HEK293 (cell line): Measurements from ENCODE around the gene ALOX5AP.

Source experiments
- CTCF ChIA-PET: fragments of 350-600 bp; formaldehyde crosslinking; extraction: SDS; loops from one replicate; lab custom pipeline; 2021; ENCODE audit warnings: antibody characterized with exemption; lab: Yijun Ruan, JAX
- POLR2A ChIA-PET: fragments of 300-600 bp; formaldehyde crosslinking; extraction: SDS; loops from one replicate; lab custom pipeline; 2020; ENCODE audit warnings: antibody characterized with exemption, inconsistent platforms; lab: Yijun Ruan, JAX
- H3K27ac ChIP-seq: fragments of 200-500 bp; sonication (Bioruptor generic); 2 replicates; pipeline ENCODE4 v1.5.1; 2014; ENCODE audit warnings: low read depth, low read length, control low read depth, inconsistent platforms; ENCODE audit errors: extremely low read depth
- H3K36me3 ChIP-seq, 2 experiments: fragments of 200-500 bp in 1 of 2; sonication (Bioruptor generic) in 1 of 2; 1 replicate in 1 of 2; 2 replicates in 1 of 2; pipeline ENCODE4 v1.5.1; 2014 to 2017; ENCODE audit warnings: inconsistent platforms in 2 of 2, low read length in 2 of 2; ENCODE audit not compliant: control insufficient read depth in 2 of 2, insufficient read depth in 1 of 2
- H3K4me1 ChIP-seq: fragments of 200-500 bp; sonication (Bioruptor generic); 2 replicates; pipeline ENCODE4 v1.5.1; 2014; ENCODE audit warnings: mild to moderate bottlenecking, low read length, inconsistent platforms; ENCODE audit not compliant: control insufficient read depth, insufficient read depth
- H3K4me3 ChIP-seq: 2 replicates; pipeline ENCODE4 v1.5.1; 2011; ENCODE audit warnings: low read depth, mild to moderate bottlenecking, control low read depth, low read length, moderate library complexity
- H3K9me3 ChIP-seq: fragments of 200-500 bp; sonication (Bioruptor generic); 2 replicates; pipeline ENCODE4 v1.5.1; 2014; ENCODE audit warnings: low read depth, low read length, inconsistent platforms; ENCODE audit not compliant: control insufficient read depth, insufficient read depth
- AEBP2 ChIP-seq: fragments of 450-650 bp; formaldehyde crosslinking; IDR thresholded peaks from 2 replicates; pipeline ENCODE4 v1.5.1; 2016; ENCODE audit warnings: missing biosample characterization, missing genetic modification characterization, borderline replicate concordance
- CTCF ChIP-seq: fragments of 450-650 bp; formaldehyde crosslinking; IDR thresholded peaks from 2 replicates; pipeline ENCODE4 v1.5.1; 2016; ENCODE audit warnings: missing biosample characterization, missing genetic modification characterization
- HOXC10 ChIP-seq: sonication (generic); formaldehyde crosslinking; IDR thresholded peaks from 2 replicates; pipeline ENCODE4 v1.8.1; 2023; ENCODE audit warnings: mild to moderate bottlenecking, missing genetic modification reagents
- KLF16 ChIP-seq: fragments of 450-650 bp; formaldehyde crosslinking; IDR thresholded peaks from 2 replicates; pipeline ENCODE4 v1.5.1; 2017; ENCODE audit warnings: missing biosample characterization, missing genetic modification characterization
- SALL2 ChIP-seq: fragments of 450-650 bp; formaldehyde crosslinking; IDR thresholded peaks from 2 replicates; pipeline ENCODE4 v1.5.0; 2017; ENCODE audit warnings: missing biosample characterization, mild to moderate bottlenecking, missing genetic modification characterization, borderline replicate concordance
- SP2 ChIP-seq: fragments of 450-650 bp; formaldehyde crosslinking; IDR thresholded peaks from 2 replicates; pipeline ENCODE4 v1.5.1; 2016; ENCODE audit warnings: missing biosample characterization, missing genetic modification characterization
- TRIM28 ChIP-seq: IDR thresholded peaks from 2 replicates; pipeline ENCODE4 v1.6.1; 2011; ENCODE audit warnings: low read length, control low read depth, borderline replicate concordance
- YY1 ChIP-seq: fragments of 450-650 bp; formaldehyde crosslinking; IDR thresholded peaks from 2 replicates; pipeline ENCODE4 v1.5.1; 2018; ENCODE audit warnings: missing biosample characterization, missing genetic modification characterization
- ZBTB6 ChIP-seq: fragments of 450-650 bp; formaldehyde crosslinking; IDR thresholded peaks from 2 replicates; pipeline ENCODE4 v1.5.1; 2017; ENCODE audit warnings: missing biosample characterization, missing genetic modification characterization
- ZBTB7A ChIP-seq: fragments of 450-650 bp; formaldehyde crosslinking; IDR thresholded peaks from 2 replicates; pipeline ENCODE4 v1.5.1; 2016; ENCODE audit warnings: low read depth, missing biosample characterization, missing genetic modification characterization
- ZFP3 ChIP-seq: fragments of 450-650 bp; formaldehyde crosslinking; IDR thresholded peaks from 2 replicates; pipeline ENCODE4 v1.5.1; 2016; ENCODE audit warnings: low read depth, missing biosample characterization, missing genetic modification characterization
- ZNF132 ChIP-seq: fragments of 450-650 bp; formaldehyde crosslinking; IDR thresholded peaks from 2 replicates; pipeline ENCODE4 v1.5.1; 2017; ENCODE audit warnings: missing biosample characterization, missing genetic modification characterization, borderline replicate concordance
- ZNF157 ChIP-seq: fragments of 450-650 bp; formaldehyde crosslinking; IDR thresholded peaks from 2 replicates; pipeline ENCODE4 v1.5.1; 2016; ENCODE audit warnings: missing biosample characterization, missing genetic modification characterization
- ZNF221 ChIP-seq: fragments of 450-650 bp; formaldehyde crosslinking; IDR thresholded peaks from 2 replicates; pipeline ENCODE4 v1.5.1; 2017; ENCODE audit warnings: missing biosample characterization, missing genetic modification characterization, borderline replicate concordance
- ZNF362 ChIP-seq: fragments of 450-650 bp; formaldehyde crosslinking; IDR thresholded peaks from 2 replicates; pipeline ENCODE4 v1.5.1; 2016; ENCODE audit warnings: missing biosample characterization, missing genetic modification characterization
- ZNF394 ChIP-seq: fragments of 450-650 bp; formaldehyde crosslinking; IDR thresholded peaks from 2 replicates; pipeline ENCODE4 v1.5.1; 2016; ENCODE audit warnings: missing biosample characterization, missing genetic modification characterization, mild to moderate bottlenecking, moderate library complexity, borderline replicate concordance
- ZNF404 ChIP-seq: fragments of 450-650 bp; formaldehyde crosslinking; IDR thresholded peaks from 2 replicates; pipeline ENCODE4 v1.5.1; 2017; ENCODE audit warnings: missing biosample characterization, missing genetic modification characterization
- ZNF423 ChIP-seq: fragments of 450-650 bp; formaldehyde crosslinking; IDR thresholded peaks from 2 replicates; pipeline ENCODE4 v1.5.1; 2016; ENCODE audit warnings: missing biosample characterization, missing genetic modification characterization
- ZNF513 ChIP-seq: fragments of 450-650 bp; IDR thresholded peaks from 2 replicates; pipeline ENCODE4 v1.5.1; 2018; ENCODE audit warnings: missing biosample characterization, missing genetic modification characterization
- ZNF529 ChIP-seq: fragments of 450-650 bp; formaldehyde crosslinking; IDR thresholded peaks from 2 replicates; pipeline ENCODE4 v1.5.1; 2017; ENCODE audit warnings: missing genetic modification characterization, missing biosample characterization; ENCODE audit not compliant: insufficient replicate concordance
- ZNF530 ChIP-seq: fragments of 450-650 bp; formaldehyde crosslinking; IDR thresholded peaks from 2 replicates; pipeline ENCODE4 v1.5.1; 2016; ENCODE audit warnings: low read depth, missing biosample characterization, missing genetic modification characterization
- ZNF549 ChIP-seq: fragments of 450-650 bp; IDR thresholded peaks from 2 replicates; pipeline ENCODE4 v1.5.1; 2018; ENCODE audit warnings: missing biosample characterization, missing genetic modification characterization, mild to moderate bottlenecking, inconsistent platforms, moderate library complexity
- ZNF596 ChIP-seq: fragments of 450-650 bp; IDR thresholded peaks from 2 replicates; pipeline ENCODE4 v1.5.0; 2018; ENCODE audit warnings: missing biosample characterization, mild to moderate bottlenecking, missing genetic modification characterization, moderate library complexity
- ZNF623 ChIP-seq: fragments of 450-650 bp; formaldehyde crosslinking; IDR thresholded peaks from 2 replicates; pipeline ENCODE4 v1.5.1; 2016; ENCODE audit warnings: missing biosample characterization, missing genetic modification characterization
- ZNF624 ChIP-seq: fragments of 450-650 bp; formaldehyde crosslinking; IDR thresholded peaks from 2 replicates; pipeline ENCODE4 v1.5.1; 2017; ENCODE audit warnings: missing biosample characterization, missing genetic modification characterization
- ZNF629 ChIP-seq: fragments of 450-650 bp; formaldehyde crosslinking; IDR thresholded peaks from 2 replicates; pipeline ENCODE4 v1.5.1; 2017; ENCODE audit warnings: missing biosample characterization, missing genetic modification characterization
- ZNF658 ChIP-seq: fragments of 450-650 bp; formaldehyde crosslinking; IDR thresholded peaks from 2 replicates; pipeline ENCODE4; 2016; ENCODE audit warnings: missing biosample characterization, missing genetic modification characterization
- ZNF707 ChIP-seq: fragments of 450-650 bp; formaldehyde crosslinking; IDR thresholded peaks from 2 replicates; pipeline ENCODE4 v1.5.1; 2016; ENCODE audit warnings: missing biosample characterization, missing genetic modification characterization
- ZNF747 ChIP-seq: fragments of 450-650 bp; formaldehyde crosslinking; IDR thresholded peaks from 2 replicates; pipeline ENCODE4 v1.5.1; 2016; ENCODE audit warnings: missing biosample characterization, missing genetic modification characterization
- ZNF837 ChIP-seq: fragments of 450-650 bp; formaldehyde crosslinking; IDR thresholded peaks from 2 replicates; pipeline ENCODE4 v1.5.1; 2016; ENCODE audit warnings: missing biosample characterization, missing genetic modification characterization

The ALOX5AP gene

GRCh38 chr13:30704596-30704995, 30.7 kb upstream of the ALOX5AP start:
- H3K36me3 ChIP-seq = no peaks in the 10 kb centered on the region
- H3K4me3 ChIP-seq = no peak overlapping the region
- H3K27ac ChIP-seq = no peak overlapping the region
- no peaks in the 10 kb centered on the region for H3K9me3 ChIP-seq
- POLR2A ChIA-PET = no interaction called here
- CTCF ChIA-PET = no interaction called here
- TF ChIP-seq ZNF362 (tag by site-specific recombination) (no peak), SP2 (no peak), AEBP2 (no peak), ZNF221 (no peak), ZNF529 (no peak), ZNF132 (no peak), ZNF747 (tag by site-specific recombination) (no peak), ZBTB7A (tag by site-specific recombination) (no peak), KLF16 (tag by site-specific recombination) (no peak), ZNF530 (tag by site-specific recombination) (no peak), ZFP3 (tag by site-specific recombination) (no peak), ZNF837 (tag by site-specific recombination) (no peak), ZNF157 (tag by site-specific recombination) (no peak), ZBTB6 (tag by site-specific recombination) (no peak), ZNF549 (tag by site-specific recombination) (no peak), YY1 (no peak), ZNF623 (no peak), ZNF707 (tag by site-specific recombination) (no peak), HOXC10 (no peak)
- H3K4me1 ChIP-seq = no peaks in the 10 kb centered on the region

- no peaks in the 10 kb centered on the region for H3K4me1 ChIP-seq
- TF ChIP-seq SALL2 (tag by site-specific recombination) (no peak), ZNF596 (no peak), ZNF404 (tag by site-specific recombination) (no peak)
- H3K27ac ChIP-seq = no peak overlapping the region
- no peaks in the 10 kb centered on the region for H3K9me3 ChIP-seq
- H3K4me3 ChIP-seq = no peak overlapping the region
- no peaks in the 10 kb centered on the region for H3K36me3 ChIP-seq
- ChIA-PET CTCF (interaction anchor here (0.6 kb wide), 1 partner anchor 11 kb away, joined by 3 read pairs; no protein-coding TSS in a partner anchor), POLR2A (no interaction called here)
Measured at GRCh38 chr13:30705680-30706079, 29.7 kb upstream of the ALOX5AP start.

GRCh38 chr13:30708541-30708940, 26.8 kb upstream of the ALOX5AP start:
- H3K9me3 ChIP-seq = no peaks in the 10 kb centered on the region
- ChIA-PET POLR2A (no interaction called here), CTCF (no interaction called here)
- H3K4me3 ChIP-seq = no peak overlapping the region
- H3K36me3 ChIP-seq = no peaks in the 10 kb centered on the region
- H3K4me1 ChIP-seq = no peaks in the 10 kb centered on the region
- no peak overlapping the region for H3K27ac ChIP-seq
- TF ChIP-seq ZNF658 (tag by site-specific recombination) (no peak), ZNF624 (tag by site-specific recombination) (no peak), ZNF423 (tag by site-specific recombination) (no peak), ZNF629 (tag by site-specific recombination) (no peak), ZNF394 (tag by site-specific recombination) (no peak), TRIM28 (no peak), ZNF513 (tag by site-specific recombination) (no peak), CTCF (tag by site-specific recombination) (no peak)
